ENCODE measurements around the gene CAB39. TPM values are rescaled to one million over a fixed set of nuclear protein-coding genes. Genes with fewer than 3 reads are reported as not detected.

Gene CAB39
- total and polyA plus RNA-seq, 2 of the 8 experiments (the other 6 are each of a cell fraction or from before 2014, with no cell fraction given): 16.4 to 50.5 TPM

DNA sequence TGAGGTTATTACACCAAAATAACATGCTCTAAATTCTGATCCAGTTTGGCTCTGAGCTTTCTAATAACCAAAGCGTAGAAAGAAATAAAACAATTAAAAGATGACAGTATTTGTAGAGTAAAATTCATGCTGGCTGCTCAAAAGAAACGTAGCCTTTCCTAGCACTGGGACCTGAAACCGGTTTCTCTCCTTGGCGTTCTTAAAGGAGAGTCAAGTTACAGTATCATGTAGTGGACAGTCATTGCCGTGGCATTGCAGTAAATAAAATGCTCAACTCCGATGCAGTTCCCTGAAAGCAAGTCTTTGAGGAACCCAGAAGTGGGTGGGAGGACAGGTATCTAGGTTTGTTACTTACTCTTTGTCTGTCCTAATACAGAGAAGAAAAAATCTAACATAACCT is 99.4 kb downstream of the CAB39 start:
- TF ChIP-seq MAFK (IDR thresholded peaks at IDR 0.05; ENCODE audit: low read depth, low read length): no peak
- no peak for TF ChIP-seq POU5F1 (IDR thresholded peaks at IDR 0.05; ENCODE audit: low read depth, low read length)
- no peak for TF ChIP-seq SRF (IDR thresholded peaks at IDR 0.05; ENCODE audit: low read depth, low read length)
- TF ChIP-seq TAF7 (optimal IDR thresholded peaks at IDR 0.05; ENCODE audit: borderline replicate concordance, low read depth, low read length): no peak
- TF ChIP-seq GTF2F1 (IDR thresholded peaks at IDR 0.05; ENCODE audit: borderline replicate concordance, low read depth, low read length): no peak
- no peak for TF ChIP-seq CBX5 (IDR thresholded peaks at IDR 0.05; ENCODE audit: low read depth, low read length)
- no peak for TF ChIP-seq POLR2AphosphoS5 (IDR thresholded peaks at IDR 0.05; ENCODE audit: low read depth, low read length)
- TF ChIP-seq, protein P1, sequence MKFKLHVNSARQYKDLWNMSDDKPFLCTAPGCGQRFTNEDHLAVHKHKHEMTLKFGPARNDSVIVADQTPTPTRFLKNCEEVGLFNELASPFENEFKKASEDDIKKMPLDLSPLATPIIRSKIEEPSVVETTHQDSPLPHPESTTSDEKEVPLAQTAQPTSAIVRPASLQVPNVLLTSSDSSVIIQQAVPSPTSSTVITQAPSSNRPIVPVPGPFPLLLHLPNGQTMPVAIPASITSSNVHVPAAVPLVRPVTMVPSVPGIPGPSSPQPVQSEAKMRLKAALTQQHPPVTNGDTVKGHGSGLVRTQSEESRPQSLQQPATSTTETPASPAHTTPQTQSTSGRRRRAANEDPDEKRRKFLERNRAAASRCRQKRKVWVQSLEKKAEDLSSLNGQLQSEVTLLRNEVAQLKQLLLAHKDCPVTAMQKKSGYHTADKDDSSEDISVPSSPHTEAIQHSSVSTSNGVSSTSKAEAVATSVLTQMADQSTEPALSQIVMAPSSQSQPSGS (IDR thresholded peaks at IDR 0.05; ENCODE audit: low read length): no peak
- TF ChIP-seq SUZ12 (IDR thresholded peaks at IDR 0.05; ENCODE audit: low read length): no peak
- TF ChIP-seq CHD2 (IDR thresholded peaks at IDR 0.05; ENCODE audit: low read length): no peak
- peaks cover 2 to 12% (median 8%) of the 10 kb centered on the region in 4 experiments; a peak in 5 of 8 replicates for H3K36me3 ChIP-seq (ENCODE audit: control insufficient read depth in 2 of 4, insufficient read depth in 4 of 4, low read length in 3 of 4)
- no peak overlapping the region for H2AFZ ChIP-seq (ENCODE audit: low read length)
- FAIRE-seq (no peak), DNase-seq (ENCODE audit: low read depth in 1 of 2, low spot score in 2 of 2) (no peak)
- H2BK5ac ChIP-seq (ENCODE audit: low read depth, low read length): no peak overlapping the region
- no peak overlapping the region for H3K27ac ChIP-seq (ENCODE audit: low read depth, low read length)
- no peaks in the 10 kb centered on the region; the same call in 1 of the 2 replicates for H3K79me1 ChIP-seq (ENCODE audit: low read depth, low read length)
- no peak overlapping the region for H2BK120ac ChIP-seq (replicated peaks; ENCODE audit: low read depth, low read length)
- no peak overlapping the region for H2AK5ac ChIP-seq (ENCODE audit: low read depth, low read length)
- H3K9ac ChIP-seq (replicated peaks in 1 of 4; ENCODE audit: extremely low read depth in 1 of 4, low read depth in 3 of 4, low read length in 3 of 4): no peak overlapping the region
- POLR2A ChIA-PET (ENCODE audit: partially characterized antibody): no interaction called here
- H3K14ac ChIP-seq (ENCODE audit: insufficient read length): no peak overlapping the region
- H3K27me3 ChIP-seq (replicated peaks in 1 of 4; ENCODE audit: control insufficient read depth in 3 of 4, extremely low read depth in 1 of 4, insufficient read depth in 3 of 4, low read length in 3 of 4): no peaks in the 10 kb centered on the region
- CTCF ChIA-PET (ENCODE audit: partially characterized antibody): interaction anchor here (0.7 to 4.1 kb wide), 4 partner anchors 11 to 195 kb away, joined by 3 to 30 read pairs (median 5); no protein-coding TSS in a partner anchor
- H3K4ac ChIP-seq (replicated peaks; ENCODE audit: insufficient read length, low read depth, low read length): no peak overlapping the region
- no peak overlapping the region for H4K8ac ChIP-seq (ENCODE audit: extremely low read depth, insufficient read depth, low read length)
- H4K20me1 ChIP-seq (replicated peaks in 1 of 2; ENCODE audit: control insufficient read depth in 1 of 2, insufficient read depth in 2 of 2, low read length in 2 of 2): no peaks in the 10 kb centered on the region
- no peaks in the 10 kb centered on the region for H3K79me2 ChIP-seq (ENCODE audit: control insufficient read depth in 1 of 2, insufficient read depth in 2 of 2, low read length in 2 of 2)
- WGBS, 2 experiments (ENCODE audit: extremely low coverage in 1 of 2, insufficient coverage in 1 of 2, insufficient read length in 1 of 2, insufficient replicate concordance in 2 of 2, low coverage in 1 of 2, low lambda C conversion rate in 2 of 2, missing lambda C conversion rate in 1 of 2): 88% methylated on average over 6 of the region's 6 CpGs; no CpG with 5 or more reads in 1 of the 2 experiments
- H2BK15ac ChIP-seq (ENCODE audit: low read length): no peak overlapping the region
- no peak overlapping the region for H2BK12ac ChIP-seq (ENCODE audit: low read depth, low read length)
- H3K23me2 ChIP-seq (ENCODE audit: low read depth, low read length): no peaks in the 10 kb centered on the region
- peaks cover 0 to 5% (median 0%) of the 10 kb centered on the region in 4 experiments; a peak in 1 of 7 replicates for H3K4me1 ChIP-seq (replicated peaks in 1 of 4; ENCODE audit: control insufficient read depth in 3 of 4, insufficient read depth in 4 of 4, low read length in 3 of 4)
- H3K18ac ChIP-seq (ENCODE audit: extremely low read depth, low read length): no peak overlapping the region
- H3K4me2 ChIP-seq (ENCODE audit: insufficient read depth in 1 of 2, low read depth in 2 of 2, low read length in 2 of 2): no peak overlapping the region
- no peak overlapping the region for H3K4me3 ChIP-seq (ENCODE audit: extremely low read depth in 1 of 4, insufficient read depth in 2 of 4, low read depth in 3 of 4, low read length in 4 of 4)
- no peak overlapping the region for H4K91ac ChIP-seq (replicated peaks; ENCODE audit: insufficient read length, low read length)
- H3K56ac ChIP-seq (replicated peaks; ENCODE audit: insufficient read length, low read depth, low read length): no peak overlapping the region
- H2BK20ac ChIP-seq (ENCODE audit: low read length): no peak overlapping the region
- H3K9me3 ChIP-seq (ENCODE audit: insufficient read depth in 2 of 2, low read depth in 1 of 2, low read length in 1 of 2): no peaks in the 10 kb centered on the region
- no peak overlapping the region for H4K5ac ChIP-seq (ENCODE audit: insufficient read length, low read depth, low read length)
- no peak overlapping the region for H3K23ac ChIP-seq (ENCODE audit: insufficient read length)

Data from H1 (cell line).